ENCODE results near the gene NAT9.
A peak's percentile ranks its signal among the peaks of the same experiment; 100 is the strongest.

NAT9 gene

DNA sequence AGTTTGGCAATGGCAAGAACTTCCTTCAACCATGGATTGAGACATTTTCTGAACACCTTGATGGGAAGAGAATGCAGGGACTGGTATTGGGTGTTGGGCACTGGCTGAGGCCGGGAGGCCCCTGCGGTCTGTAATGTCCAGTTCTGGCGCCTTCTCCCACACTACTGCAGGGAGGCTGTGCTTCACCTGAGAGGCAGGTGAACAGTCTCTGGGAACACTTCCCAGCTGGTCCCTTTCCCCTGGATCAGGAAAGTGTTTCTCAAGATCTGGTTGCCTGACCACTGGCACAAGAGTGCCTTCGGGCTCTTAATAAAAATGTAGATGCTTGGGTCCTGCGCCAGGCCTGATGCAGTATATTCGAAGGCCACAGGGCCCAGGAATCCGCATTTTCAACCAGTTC is 28.5 kb upstream of the NAT9 start:
- DNase-seq, result no peak

DNA sequence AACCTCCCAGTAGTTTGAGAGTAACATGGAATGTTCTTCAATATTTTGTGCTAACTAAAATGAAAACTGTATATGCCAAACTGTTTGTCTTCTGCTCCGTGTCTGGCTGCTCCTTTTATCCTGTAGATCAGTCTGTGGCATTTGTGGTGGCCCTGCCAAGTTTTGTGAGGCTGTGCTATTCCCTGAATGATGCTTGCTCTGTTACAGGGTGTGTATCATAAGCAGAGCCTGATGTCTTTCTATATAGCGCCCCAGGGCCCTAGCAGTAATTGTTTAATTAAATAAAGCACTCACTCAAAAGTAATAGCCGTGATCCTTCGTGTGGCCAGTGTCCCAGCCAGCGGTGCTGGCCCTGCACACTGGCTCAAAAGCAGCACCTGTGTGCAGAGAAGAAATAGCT is 27.8 kb upstream of the NAT9 start:
- peak; percentile 40 for DNase-seq

DNA sequence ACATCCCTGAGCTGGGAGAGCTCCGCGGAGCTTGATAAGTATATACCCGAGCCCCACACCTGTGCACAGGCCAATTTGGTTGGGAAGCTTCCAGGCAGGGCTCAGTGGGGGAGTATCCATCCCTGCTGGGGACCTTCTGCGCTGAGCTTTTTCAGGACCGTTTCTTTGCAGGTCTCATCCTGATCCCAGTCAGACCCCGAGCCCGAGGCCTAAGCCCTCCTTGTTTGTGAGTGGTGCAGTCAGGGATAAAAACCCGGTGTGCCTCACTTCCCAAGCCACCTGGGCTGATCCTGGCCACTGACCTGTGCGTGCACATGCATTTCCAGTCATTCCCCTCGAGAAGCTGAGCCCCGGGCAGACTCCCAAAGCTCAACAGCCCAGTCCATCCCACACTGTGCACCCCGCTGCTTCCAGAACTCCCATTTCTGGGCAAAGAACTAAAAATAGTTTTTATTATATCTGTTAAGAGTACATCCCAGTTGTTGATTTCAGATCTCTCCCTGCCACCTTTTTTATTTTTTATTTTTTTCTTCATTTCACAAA is 27.3 kb upstream of the NAT9 start:
- no peak for DNase-seq

DNA sequence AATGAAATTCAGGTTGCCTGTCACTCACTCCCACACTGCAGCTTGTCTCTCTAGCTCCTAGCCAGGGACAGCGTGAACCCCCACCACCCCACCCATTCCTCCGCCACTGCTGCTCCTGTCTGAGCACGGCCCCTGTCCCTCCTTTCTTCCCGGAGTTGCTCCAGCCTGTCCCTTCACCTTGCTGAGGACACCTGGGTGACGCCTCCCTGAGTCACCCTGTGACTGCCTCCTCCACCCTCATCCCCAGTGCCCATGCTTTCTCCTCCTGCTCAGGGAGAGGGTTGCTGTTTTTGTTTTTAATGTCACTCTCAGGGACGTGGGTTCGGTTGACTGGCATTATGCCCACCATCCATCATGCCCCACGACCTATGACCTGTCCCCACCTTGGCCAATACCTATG is 25.8 kb upstream of the NAT9 start:
- DNase-seq, result no peak

DNA sequence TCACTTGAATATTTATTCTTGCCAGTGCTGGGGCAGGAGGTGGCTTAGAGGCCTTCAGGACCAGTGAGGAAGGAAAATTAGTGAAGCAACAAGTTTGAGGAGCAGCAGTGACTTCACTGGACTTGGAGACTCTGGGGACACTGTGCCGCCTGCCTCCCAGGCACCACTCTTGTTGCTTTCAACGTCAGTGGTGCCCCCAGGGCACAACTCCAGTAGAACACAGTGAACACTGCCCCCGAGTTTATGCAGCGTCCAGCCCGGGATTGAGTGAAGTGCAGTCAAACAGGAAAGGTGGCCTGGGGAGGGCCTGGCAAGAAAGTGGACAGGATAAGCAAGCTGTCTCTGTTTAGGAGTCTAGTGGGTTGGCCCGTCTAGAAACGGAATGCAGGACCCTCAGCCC is 24.4 kb upstream of the NAT9 start:
- no peak for DNase-seq

DNA sequence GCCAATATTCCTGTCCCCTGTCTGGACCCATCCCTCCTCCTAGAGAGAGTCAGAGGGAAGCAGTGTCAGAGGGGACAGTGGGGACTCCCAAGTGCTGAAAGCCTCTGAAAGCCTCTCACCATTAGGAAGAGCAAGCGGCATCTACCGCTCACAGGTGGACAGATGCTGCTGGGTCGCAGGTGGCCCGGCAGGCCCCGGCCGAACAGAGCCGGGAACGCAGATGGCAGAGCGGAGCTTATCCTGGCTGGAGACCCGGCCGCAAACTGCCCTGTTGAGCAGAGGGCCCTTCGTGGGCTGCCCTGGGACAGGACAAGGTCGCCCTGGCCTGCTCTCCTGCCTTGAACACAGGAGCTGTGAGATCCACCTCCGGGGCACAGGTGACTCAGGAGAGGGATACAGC is 23.0 kb upstream of the NAT9 start:
- no peak for DNase-seq

DNA sequence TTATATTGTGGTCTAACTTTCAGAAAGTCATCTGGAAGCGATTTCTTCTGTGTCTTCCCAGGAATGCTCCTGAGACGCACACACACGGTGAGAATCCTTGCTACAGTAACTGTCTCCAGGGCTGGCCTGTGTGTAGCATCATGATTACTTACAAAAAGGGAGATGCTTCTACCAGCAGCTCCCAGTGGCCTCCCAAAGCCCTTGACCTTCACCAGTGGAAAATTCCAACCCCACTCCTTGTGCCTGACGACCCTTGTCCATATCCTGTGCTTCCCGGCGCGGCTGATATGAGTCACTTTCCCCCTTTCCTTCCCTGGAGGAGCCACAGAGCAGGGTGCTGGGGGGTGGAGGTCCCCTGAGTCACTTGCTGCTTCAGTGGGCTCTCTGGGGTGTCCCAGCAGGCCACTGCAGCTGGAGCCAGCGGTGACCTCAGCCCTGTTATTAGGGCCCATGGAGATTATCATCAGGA is 22.1 kb upstream of the NAT9 start:
- no peak for DNase-seq

DNA sequence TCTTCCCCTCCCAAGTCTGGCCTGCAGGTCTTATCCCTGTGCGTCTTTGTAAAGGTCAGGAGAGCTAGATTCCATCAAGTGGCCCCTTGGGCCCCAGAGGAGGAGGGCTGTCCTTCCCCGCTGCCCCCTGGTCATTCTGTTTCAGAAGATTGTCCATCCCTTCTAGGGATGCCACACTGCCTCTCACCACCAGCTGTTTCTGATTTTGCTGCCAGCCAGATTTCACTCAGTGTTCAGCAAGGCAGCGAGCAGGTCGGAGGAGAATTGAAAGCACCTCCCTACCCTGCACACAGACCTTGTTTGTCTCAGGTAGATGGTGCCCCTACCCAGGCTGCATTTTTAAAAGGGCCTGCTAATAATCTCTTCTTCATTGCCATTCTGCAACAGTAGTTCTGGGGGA is 21.7 kb upstream of the NAT9 start:
- DNase-seq, result no peak

DNA sequence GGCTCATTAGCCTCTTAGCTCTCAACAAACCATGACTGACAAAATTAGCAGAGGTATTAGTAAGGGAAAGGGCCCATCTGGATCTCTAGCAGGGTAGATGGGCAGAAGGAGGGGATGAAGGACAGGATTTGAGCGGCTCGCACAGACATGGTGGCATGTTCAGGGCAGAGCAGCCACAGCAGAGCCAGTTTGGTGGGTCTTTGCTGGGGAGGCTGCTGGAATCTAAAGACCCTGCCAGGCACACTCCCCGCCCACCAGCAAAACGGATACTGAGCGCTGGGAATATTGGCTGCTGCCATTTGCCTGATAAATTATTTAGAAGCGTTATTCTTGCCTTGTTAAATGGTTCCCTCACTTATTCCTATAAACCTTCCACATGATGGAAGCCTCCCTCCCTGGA is 20.7 kb upstream of the NAT9 start:
- peak; percentile 90 for DNase-seq

DNA sequence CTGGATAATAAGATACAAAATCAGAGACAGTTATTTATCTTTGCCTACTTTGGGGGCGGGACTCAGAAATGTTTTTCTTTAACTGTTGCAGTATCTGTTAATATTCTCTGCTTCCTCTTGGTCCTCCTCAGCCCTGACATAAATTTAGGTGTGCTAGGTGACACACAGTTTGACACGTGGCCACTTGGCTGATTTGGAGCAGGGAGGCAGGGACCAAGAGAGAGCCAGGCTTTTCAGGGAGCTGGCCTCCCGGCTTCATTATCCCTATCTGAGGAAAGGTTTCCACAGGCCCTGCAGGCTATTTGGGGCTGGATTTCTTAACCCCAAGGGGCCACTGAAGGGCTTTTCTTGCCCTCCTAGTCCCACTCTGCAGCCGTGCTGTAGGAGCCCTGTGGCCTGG is 20.1 kb upstream of the NAT9 start:
- DNase-seq, result no peak

DNA sequence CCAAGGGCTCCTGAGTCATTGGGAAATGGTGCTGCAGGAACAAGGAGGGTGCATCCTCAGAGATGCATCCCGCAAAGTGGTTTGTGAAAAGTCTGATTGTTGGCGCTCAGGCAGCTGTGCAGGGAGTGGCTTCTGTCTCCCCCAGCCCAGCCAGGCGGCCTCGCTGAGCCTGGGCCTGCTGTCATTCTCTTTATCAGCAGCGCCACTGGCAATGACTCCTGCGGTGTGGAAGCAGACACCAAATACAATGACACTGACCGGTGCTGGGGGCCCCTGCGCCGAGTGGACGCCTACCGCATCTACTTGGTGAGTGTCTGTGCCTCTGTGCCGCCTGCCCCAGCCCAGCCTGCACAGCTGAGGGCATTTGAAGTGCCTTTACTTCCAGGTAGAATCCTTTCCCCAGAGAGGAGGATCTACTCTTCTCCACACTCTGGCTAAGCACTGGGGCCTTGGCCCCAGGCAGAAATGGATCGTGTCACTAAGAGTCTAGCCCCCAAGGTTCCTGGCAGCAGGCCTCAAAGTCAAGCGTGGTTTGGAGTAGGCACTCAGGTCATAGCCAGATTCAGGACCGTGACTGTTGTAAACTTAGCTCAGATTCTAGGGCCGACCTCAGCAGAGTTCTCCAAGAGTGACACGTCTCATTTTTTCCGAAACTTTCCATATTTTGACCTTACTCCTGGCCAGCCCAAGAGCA is 19.3 kb upstream of the NAT9 start:
- peak; percentile 25 for DNase-seq

DNA sequence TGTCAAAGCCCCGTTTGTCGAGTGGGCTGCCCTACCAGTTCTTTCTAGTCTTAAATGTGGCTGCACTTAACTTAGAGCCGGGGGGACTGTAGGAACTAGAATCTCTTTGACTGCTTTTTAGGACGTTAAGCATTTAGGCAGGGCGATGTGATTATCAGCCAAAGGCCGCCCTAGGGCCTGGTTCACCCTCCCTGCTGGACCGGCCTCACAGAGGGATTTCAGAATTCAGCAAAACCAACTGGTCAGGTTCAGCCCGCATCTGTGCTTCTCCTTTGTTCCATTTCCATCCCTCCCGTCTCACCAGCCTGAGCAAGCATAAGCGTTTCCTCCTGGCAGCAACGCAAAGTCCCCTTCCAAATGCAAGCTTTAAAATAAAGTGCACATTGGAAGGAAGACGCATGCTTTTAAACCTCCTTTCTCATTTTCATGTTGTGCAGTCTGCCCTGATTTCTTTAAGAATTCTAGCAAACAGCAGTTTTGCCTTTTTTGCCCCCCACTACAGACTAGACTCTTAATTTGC is 16.5 kb upstream of the NAT9 start:
- no peak for DNase-seq

DNA sequence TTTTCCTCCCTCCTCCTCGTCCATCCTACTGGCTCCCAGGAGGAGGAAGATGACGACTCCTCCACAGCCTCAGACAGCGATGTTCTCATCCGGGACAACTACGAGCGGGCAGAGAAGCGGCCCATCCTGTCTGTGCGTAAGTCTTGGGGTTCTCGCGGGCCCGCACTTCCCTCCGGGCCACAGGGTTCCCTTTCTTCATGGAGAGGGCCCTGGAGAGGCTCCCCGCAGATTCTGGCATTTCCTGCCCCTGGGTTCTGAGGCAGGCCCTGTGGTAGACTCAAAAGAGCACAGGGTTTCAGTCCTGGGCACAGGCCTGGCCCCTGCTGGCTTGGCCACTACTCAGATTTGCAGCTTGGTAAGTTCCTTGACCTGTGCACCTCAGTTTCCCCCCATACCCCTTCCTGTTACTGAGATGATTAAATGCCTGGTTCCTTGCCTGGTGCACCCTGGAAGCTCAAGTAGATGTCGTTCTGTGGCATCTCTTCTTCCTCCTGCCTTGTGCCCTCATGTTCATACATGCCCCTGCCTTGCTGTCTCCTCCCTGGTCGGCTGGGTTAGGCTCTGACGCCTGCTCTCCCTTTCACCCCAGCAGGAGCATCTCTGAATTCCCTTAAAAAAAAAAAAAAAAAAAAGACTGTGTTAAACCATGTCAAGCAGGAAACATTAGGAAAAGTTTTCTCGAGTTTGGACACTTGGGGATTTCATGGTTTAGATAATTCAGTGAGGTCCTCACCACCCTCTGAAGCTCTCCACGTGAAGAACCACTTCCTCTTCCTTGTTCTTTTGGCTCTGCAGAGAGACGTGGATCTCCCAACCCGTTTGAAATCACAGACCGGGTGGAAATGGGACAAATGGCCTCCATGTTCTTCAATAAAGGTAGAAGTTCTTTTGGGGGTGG is 14.3 kb upstream of the NAT9 start:
- no peak for DNase-seq

DNA sequence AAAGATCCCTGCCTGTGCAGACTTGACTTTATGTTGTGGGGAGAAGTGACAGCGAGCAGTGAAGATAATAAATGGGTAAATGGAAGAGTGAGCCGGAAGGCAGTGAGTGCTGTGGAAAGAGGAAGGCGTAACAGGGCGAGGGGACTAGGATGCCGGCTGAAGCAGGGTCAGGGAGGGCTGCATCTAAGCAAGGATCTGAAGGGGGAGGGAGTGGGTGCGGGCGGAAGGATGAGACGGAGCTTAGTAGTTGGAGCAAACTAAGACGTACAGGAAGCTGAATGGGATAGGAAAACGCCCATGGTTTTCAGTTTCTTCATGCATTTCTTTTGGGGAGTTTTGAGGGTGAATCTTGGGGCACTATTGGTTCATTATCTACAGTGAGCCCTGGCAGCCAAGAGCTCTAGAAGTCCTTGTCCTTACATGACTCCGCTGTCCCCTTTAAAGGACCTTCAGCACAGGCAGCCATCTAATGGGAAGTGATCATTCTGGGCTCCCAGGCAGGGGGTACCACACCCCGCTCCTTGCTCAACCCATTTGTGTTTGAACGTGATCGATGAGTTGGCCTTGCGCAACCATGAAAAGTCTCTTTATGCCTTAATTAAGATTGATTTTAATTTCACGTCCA is 10.4 kb upstream of the NAT9 start:
- no peak for DNase-seq

DNA sequence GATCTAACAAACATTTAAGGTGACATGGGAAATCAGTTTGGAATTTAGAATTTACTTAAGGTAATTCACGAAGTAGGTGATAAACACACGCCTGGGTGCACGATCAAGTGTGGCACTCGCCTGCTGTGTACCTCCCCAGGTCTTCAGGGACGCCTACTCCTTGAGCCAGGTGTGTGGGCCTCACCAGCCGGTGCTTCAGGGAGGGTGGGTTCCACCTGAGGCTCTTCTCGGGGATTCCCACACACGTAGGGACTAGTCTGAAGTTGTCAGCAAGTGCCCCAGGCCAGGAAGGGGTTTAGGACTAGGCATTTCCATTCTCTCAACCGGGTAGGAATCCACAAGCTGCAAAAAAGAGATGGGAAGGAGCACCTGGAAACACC is 9.8 kb upstream of the NAT9 start:
- no peak for DNase-seq

DNA sequence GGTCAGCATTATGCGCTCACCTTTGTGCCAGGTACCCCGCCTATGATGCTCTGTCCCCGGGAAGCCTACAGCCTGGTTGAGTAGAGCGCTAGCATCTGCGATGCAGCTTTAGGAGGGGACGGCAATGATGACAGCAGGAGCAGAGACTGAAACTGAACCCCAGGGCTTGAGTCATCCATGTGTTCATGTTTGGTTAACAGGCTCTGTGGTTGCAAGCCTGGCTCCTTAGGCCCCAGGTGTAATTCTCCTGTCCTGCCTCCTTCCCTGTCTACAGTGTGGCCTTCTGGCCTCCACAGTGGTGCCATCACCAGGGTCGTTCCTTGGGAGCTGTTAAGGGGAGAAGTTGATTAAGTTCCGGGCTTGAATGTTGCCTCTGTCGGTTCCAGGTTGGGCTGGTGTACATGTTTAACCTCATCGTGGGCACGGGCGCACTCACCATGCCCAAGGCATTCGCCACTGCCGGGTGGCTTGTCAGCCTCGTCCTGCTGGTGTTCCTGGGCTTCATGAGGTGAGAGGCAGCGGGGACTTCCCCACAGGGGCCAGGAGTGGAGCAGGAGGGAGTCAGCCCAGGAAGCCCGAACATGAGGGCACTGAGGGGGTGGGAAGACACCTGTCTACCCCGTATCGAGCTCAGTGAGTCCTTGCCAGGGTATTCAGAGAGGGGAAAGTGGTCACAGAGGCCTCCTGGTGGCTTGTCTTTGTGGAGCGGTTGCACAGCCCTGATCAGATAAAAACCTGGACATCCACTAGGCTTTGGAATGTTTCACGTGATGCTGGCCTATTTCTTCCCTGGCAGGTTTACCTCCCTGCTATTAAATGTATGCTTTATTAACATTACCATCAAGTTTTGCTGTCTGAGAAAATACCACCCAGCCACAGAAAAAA is 9.2 kb upstream of the NAT9 start:
- no peak for DNase-seq

DNA sequence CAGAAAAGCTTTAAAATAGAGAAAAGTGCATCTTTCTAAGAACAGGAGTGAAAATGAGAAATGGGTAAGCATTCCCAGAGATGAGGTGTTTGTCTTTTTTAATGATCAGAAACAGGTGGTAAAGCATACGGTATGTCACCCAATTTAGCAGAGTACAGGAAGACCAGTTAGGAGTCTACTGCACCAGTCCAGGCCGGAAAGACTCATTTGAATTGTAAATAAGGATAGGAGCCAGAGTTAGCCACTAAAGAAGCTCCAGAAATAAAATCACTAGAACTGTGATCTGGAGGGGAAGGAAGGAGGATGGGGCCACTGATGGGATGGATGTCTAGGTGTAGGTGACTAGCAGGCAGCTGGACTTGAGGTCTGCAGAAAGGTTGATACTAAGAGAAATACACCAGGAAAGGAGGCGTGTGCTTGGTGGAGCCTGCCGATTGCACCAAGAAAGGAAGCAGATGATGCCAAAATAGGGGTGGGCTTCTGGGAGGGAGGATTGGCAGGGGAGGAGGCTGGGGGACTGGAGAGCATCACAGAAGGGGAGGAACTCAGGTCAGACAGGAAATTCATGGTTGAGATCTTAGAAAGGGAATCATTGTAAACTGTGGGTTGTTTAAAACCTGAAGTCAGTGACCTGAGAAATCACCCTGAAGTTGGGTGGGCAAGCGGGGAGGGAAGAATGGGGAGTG is 8.1 kb upstream of the NAT9 start:
- no peak for DNase-seq

DNA sequence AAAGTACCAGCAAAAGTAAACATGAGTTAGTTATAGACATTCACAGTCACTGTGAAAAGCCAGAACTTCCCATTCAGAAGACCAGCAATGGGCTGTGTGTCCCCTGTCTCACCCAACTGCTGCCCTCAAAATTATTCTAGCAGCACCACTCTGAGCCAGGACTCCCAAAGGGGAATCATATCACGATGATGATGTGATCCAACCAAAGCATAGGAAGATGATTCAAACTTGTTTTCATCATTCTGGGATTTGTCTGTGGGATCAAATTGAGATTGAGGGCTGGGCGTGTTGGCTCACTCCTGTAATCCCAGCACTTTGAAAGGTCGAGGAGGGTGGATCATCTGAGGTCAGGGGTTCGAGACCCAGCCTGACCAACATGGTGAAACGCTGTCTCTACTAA is 6.4 kb upstream of the NAT9 start:
- no peak for DNase-seq

DNA sequence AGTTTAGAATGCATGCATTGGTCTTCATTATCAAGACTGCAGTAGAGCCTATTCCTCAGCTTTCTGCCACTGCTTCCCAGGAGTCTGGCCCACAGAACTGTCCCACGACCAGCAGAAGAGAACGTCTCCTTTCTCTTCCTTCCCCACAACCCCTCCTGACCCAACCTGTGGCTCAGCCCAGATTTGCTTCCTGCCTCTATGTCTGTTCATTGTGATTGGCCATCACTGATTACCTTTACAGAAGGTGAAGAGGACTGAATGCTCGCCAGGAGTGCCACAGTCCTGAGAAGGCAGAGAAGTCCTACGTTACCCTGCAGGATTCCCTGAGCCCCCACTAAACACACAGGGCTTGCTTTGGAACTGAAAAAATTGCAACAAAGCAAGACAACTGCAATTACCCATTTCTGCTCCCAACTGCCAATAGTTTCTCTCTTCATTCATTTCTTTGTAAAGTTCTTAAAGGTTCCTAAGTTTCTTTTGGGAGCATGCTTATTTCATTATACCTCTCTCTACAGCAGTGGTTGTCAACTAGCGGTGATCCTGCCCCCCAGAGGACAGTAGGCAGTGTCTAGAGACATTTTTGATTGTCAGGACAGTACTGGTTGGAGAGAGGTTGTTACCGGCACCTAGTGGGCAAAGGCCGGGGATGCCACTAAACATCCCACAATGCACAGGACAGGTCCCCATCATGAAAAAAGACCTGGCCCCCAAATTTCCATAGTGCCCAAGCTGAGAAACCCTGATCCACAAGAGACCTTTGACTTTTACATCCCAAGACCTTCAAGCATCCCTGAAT is 4.5 kb upstream of the NAT9 start:
- DNase-seq, result peak; percentile 46

DNA sequence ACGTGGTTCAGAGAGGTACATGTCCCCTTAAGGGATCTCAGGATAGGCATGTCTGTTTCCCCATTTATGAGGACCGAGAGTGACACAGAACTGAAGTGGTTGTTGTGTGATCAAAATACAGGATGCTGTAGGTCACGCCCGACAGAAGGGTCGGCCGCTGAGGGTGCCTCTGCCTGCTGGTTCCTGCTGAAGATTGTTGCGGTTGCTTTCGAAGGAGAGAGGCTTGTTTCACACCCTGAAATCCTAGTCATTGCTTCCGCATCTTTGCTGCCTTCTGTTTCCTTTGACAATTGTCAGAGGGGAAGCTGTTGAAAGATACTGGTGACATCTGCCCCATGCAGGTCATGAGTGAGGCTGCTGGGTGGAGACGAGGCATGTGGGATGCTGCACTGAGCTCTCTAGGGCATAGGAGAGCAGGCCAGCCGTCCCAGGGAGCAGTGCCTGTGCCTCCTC is 3.8 kb upstream of the NAT9 start:
- no peak for DNase-seq

DNA sequence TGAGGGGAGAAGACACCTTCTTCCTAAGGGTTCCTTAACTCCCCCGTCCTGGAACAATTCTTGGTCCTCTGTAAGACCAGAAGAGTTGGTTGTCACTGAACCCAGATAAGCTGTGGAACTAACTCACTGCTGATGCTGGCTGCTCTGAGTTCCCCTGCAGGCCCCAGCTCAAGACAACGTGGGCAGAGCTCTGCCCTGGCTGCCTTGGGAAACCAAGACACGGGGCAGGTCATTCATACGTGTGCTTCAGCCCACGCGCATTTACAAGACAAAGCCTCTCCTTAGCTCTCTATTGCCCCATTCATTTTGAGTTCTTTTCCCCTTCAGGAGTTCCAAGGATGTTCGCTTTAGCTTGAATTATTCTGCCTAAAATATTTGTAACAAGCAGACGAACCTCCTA is 3.4 kb upstream of the NAT9 start:
- DNase-seq, result no peak

All from NCI-H1694 treated with DMSO at 0.1 percent for 48 hours (cell line).